K562 (cell line): ENCODE measurements around the gene CNOT10. TPM values are rescaled to one million over a fixed set of nuclear protein-coding genes. Genes with fewer than 3 reads are reported as not detected.
"Not testable (repeated sequence)": the region's sequence is repeated elsewhere in the genome, so short reads cannot be mapped to it uniquely, and the experiment has no call there.

Experiments used
- ATAC-seq: fragments of 200-7000 bp; cut with Tn5 transposase; 3 replicates; pipeline ENCODE4 v1.9.1; 2020; ENCODE audit warnings: moderate library complexity
- BruUV-seq: library from RNA; stranded (reverse); fragments of 400-500 nt; replicated peaks from 2 replicates; lab custom pipeline; 2021; lab: Mats Ljungman, UMichigan
- CTCF ChIA-PET: fragments of 300-600 bp; formaldehyde crosslinking; extraction: SDS; loops from one replicate; lab custom pipeline; 2021; ENCODE audit warnings: low intra/inter-chr PET ratio; lab: Yijun Ruan, JAX
- POLR2A ChIA-PET: fragments of 300-600, 350-650 bp; sonication (Branson Sonifier 250); formaldehyde crosslinking; extraction: SDS; loops from one replicate; lab custom pipeline; 2021; ENCODE audit warnings: antibody characterized with exemption, inconsistent platforms; lab: Yijun Ruan, JAX
- DNase-seq, 4 experiments: peaks; one replicate each; pipeline versions ENCODE4 v3.0.0 to v3.0.0-alpha.2; 2011 to 2018; ENCODE audit warnings: low spot score in 3 of 4, mixed read lengths in 3 of 4; ENCODE audit errors: extremely low read depth in 1 of 4
- FAIRE-seq: peaks from 2 replicates; lab custom pipeline; 2011; peaks lifted over from hg19 to GRCh38; lab: Jason Lieb, UNC
- H2AFZ ChIP-seq: 2 replicates; pipeline ENCODE4 v1.6.0; 2011; ENCODE audit warnings: low read depth, low read length, control low read depth, inconsistent platforms
- H3K27ac ChIP-seq: fragments of 200-600 bp; 3 replicates; pipeline ENCODE4 v1.8.0; 2011; ENCODE audit warnings: low read depth, mild to moderate bottlenecking, control low read depth, inconsistent platforms, low read length, moderate library complexity, mixed read lengths; ENCODE audit errors: extremely low read depth
- H3K27me3 ChIP-seq, 2 experiments: fragments of 300-600 bp in 1 of 2; 2 replicates in 1 of 2; 3 replicates in 1 of 2; pipeline versions ENCODE4 v1.6.0 to v1.8.0; 2011; ENCODE audit warnings: inconsistent platforms in 2 of 2, low read length in 2 of 2, mild to moderate bottlenecking in 1 of 2, mixed read lengths in 1 of 2, moderate library complexity in 1 of 2; ENCODE audit not compliant: control insufficient read depth in 2 of 2, insufficient read depth in 2 of 2
- H3K36me3 ChIP-seq: fragments of 300-600 bp; 3 replicates; pipeline ENCODE4 v1.8.0; 2011; ENCODE audit warnings: mild to moderate bottlenecking, low read length, inconsistent platforms; ENCODE audit not compliant: control insufficient read depth, insufficient read depth
- H3K4me1 ChIP-seq, 2 experiments: fragments of 200-600 bp in 1 of 2; replicated peaks in 1 of 2; 2 replicates in 1 of 2; 3 replicates in 1 of 2; pipeline versions ENCODE4 v1.5.1 to v1.8.0; 2011; ENCODE audit warnings: inconsistent platforms in 2 of 2, low read length in 2 of 2, mild to moderate bottlenecking in 1 of 2, mixed read lengths in 1 of 2, moderate library complexity in 1 of 2; ENCODE audit not compliant: control insufficient read depth in 2 of 2, insufficient read depth in 2 of 2
- H3K4me2 ChIP-seq: 2 replicates; pipeline ENCODE4 v1.6.1; 2011; ENCODE audit warnings: low read length, control low read depth, inconsistent platforms, mixed read lengths; ENCODE audit not compliant: insufficient read depth
- H3K4me3 ChIP-seq: fragments of 200-600 bp; sonication (generic), shearing (Covaris generic); 2 replicates; pipeline ENCODE4 v1.5.1; 2016; ENCODE audit warnings: control low read depth, inconsistent platforms
- H3K79me2 ChIP-seq: fragments of 200-600 bp; 3 replicates; pipeline ENCODE4 v1.8.0; 2011; ENCODE audit warnings: low read length, inconsistent platforms; ENCODE audit not compliant: control insufficient read depth, insufficient read depth
- H3K9ac ChIP-seq, 2 experiments: 2 replicates each; pipeline versions ENCODE4 v1.6.0 to v1.6.1; 2011; ENCODE audit warnings: low read depth in 2 of 2, low read length in 2 of 2, control low read depth in 1 of 2, inconsistent platforms in 1 of 2, mild to moderate bottlenecking in 1 of 2, mixed read lengths in 1 of 2; ENCODE audit not compliant: insufficient read depth in 1 of 2
- H3K9me1 ChIP-seq: one replicate; pipeline ENCODE4 v1.6.0; 2011; ENCODE audit warnings: inconsistent platforms, mild to moderate bottlenecking, low read length, moderate library complexity; ENCODE audit not compliant: control insufficient read depth, insufficient read depth
- H3K9me3 ChIP-seq: replicated peaks from 2 replicates; pipeline ENCODE4 v1.5.1; 2011; ENCODE audit warnings: low read depth, low read length, inconsistent platforms; ENCODE audit not compliant: control insufficient read depth, insufficient read depth
- H4K20me1 ChIP-seq: replicated peaks from 2 replicates; pipeline ENCODE4 v1.6.1; 2011; ENCODE audit warnings: low read length, inconsistent platforms, mixed read lengths; ENCODE audit not compliant: control insufficient read depth, insufficient read depth
- C11orf30 ChIP-seq: fragments of 450-650 bp; IDR thresholded peaks from 2 replicates; pipeline ENCODE4 v1.6.1; 2016; ENCODE audit warnings: low read depth, mild to moderate bottlenecking
- MAFF ChIP-seq: IDR thresholded peaks from 2 replicates; pipeline ENCODE4 v1.6.1; 2012; ENCODE audit warnings: low read length, improper control_type of control experiment
- ZNF121 ChIP-seq: sonication (generic); formaldehyde crosslinking; conservative IDR thresholded peaks from 2 replicates; pipeline ENCODE4 v1.8.0; 2022; ENCODE audit warnings: missing genetic modification reagents
- ZNF174 ChIP-seq: fragments of 250-450 bp; sonication (Bioruptor Pico); IDR thresholded peaks from 2 replicates; pipeline ENCODE4 v1.4.0; 2020; ENCODE audit warnings: mild to moderate bottlenecking
- ZNF316 ChIP-seq: fragments of 450-650 bp; IDR thresholded peaks from 2 replicates; pipeline ENCODE4 v1.6.1; 2016
- WGBS: fragments of 100-300 bp; shearing (Covaris generic); methylation state at CpG from one replicate; pipeline ENCODE4 v1.1.6; 2016; ENCODE audit warnings: low coverage, mixed read lengths; ENCODE audit not compliant: insufficient coverage; ENCODE audit errors: missing lambda C conversion rate; 5-methylcytosine and 5-hydroxymethylcytosine counted together
- in situ Hi-C: fragments of 300-500 bp; cut with MboI; formaldehyde crosslinking; loops from 4 replicates; pipeline ENCODE4 v1.15.0; 2018; ENCODE audit warnings: inconsistent platforms, mixed read lengths
- intact Hi-C: fragments of 100-400 bp; cut with micrococcal nuclease; formaldehyde crosslinking; loops from 2 replicates; pipeline ENCODE4 v1.14.2; 2022
- polyA plus RNA-seq, 8 experiments: library from polyadenylated mRNA; depleted of rRNA in 4 of 8; stranded (reverse) in 5 of 8; unstranded in 3 of 8; fragments of >200 nt; fragmentation: Nextera tagmentation in 2 of 8; fragmentation: Illumina TruSeq in 1 of 8; extraction: Ambion mirVana in 2 of 8; extraction: Trizol in 1 of 8; gene quantifications; 2 replicates each; pipeline versions ENCODE4 v1.2.1 to v1.2.3, GENCODE V29; 2011 to 2014; ENCODE audit warnings: inconsistent platforms in 1 of 8, missing spikeins in 1 of 8
- total RNA-seq, 7 experiments: library from RNA; depleted of rRNA in 6 of 7; stranded (reverse); fragments of >200 nt in 6 of 7; fragmentation: Illumina TruSeq in 2 of 7; extraction: Trizol in 2 of 7; gene quantifications; 2 replicates each; pipeline versions ENCODE4 v1.2.1 to v1.2.3, GENCODE V29; 2011 to 2021; ENCODE audit warnings: low replicate concordance in 1 of 7

Gene CNOT10
- total and polyA plus RNA-seq, 9 of the 15 experiments (the other 6 are each of a cell fraction or from before 2014, with no cell fraction given) = 35.7 to 114 (median 81.9) TPM

DNA sequence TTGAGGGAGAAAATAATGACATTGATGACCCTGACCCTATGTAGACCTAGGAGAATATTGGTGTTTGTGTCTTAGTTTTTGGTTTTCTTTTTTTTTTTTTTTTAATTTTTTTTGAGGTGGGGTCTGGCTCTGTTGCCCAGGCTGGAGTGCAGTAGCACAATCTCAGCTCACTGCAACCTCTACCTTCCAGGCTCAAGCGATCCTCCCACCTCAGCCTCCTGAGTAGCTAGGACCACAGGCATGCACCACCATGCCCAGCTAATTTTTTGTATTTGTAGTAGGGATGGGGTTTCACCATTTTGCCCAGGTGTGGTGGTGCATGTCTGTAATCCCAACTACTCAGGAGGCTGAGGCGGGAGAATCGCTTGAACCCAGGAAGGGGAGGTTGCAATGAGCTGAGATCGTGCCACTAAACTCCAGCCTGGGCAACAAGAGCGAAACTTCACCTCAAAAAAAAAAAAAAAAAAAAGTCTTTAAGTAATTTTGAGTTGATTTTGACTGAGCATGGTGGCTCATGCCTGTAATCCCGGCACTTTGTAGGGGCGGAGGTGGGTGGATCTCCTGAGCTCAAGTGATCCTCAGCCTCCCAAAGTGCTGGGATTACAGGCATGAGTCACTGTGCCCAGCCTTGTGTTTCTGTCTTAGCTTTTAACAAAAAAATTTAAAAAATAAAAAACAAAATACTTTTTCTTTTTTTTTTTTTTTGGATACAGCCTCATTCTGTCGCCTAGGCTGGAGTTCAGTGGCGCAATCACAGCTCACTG, 32.5 kb upstream of the CNOT10 start:
- H3K9ac ChIP-seq, ATAC-seq, H3K9me1 ChIP-seq, H4K20me1 ChIP-seq, POLR2A ChIA-PET, in situ Hi-C loops, intact Hi-C loops, H3K36me3 ChIP-seq, BruUV-seq, H3K4me1 ChIP-seq, H3K4me3 ChIP-seq, H3K9me3 ChIP-seq, H3K79me2 ChIP-seq, H3K27ac ChIP-seq, H3K4me2 ChIP-seq, DNase-seq, H2AFZ ChIP-seq, FAIRE-seq: not testable (repeated sequence)
- TF ChIP-seq ZNF121 = peak; percentile 79
- CTCF ChIA-PET = interaction anchor here (0.6 to 1.1 kb wide), 2 partner anchors 12 to 86 kb away, joined by 5 to 7 read pairs; no protein-coding TSS in a partner anchor
- H3K27me3 ChIP-seq = peaks cover 7 to 13% of the 10 kb centered on the region in 2 experiments
- 6% methylated on average over 9 of the region's 9 CpGs for WGBS

DNA sequence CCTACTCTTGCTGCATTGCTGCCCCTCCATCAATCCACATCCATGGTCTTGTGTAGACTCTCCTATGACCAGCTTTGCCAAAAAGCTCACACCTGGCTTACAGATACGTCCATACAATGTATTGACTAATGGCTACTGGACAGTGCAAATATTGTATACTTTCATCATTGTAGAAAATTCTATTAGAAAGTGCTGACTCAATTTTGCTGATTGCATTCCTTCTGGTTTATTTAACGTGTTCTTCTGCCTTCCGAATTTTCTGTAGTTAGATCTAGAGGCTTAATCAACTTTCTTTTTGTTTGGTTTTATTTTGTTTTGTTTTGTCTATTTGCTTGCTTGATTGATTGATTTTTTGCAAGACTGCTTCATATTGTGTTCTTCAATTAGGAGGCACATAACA, 29.8 kb upstream of the CNOT10 start:
- no peaks in the 10 kb centered on the region for H3K9me3 ChIP-seq
- no TSS peak for BruUV-seq
- POLR2A ChIA-PET = no interaction called here

More for the DNA sequence above, 29.8 kb upstream of the CNOT10 start:
- H3K4me1 ChIP-seq = no peaks in the 10 kb centered on the region; a peak in 1 of 5 replicates
- no peak overlapping the region for H3K4me2 ChIP-seq
- DNase-seq (no peak), FAIRE-seq (no peak), ATAC-seq (no peak)
- H3K4me3 ChIP-seq = no peak overlapping the region
- H3K9me1 ChIP-seq = no peaks in the 10 kb centered on the region
- in situ Hi-C loops (no loop called here), intact Hi-C loops (no loop called here)
- no peaks in the 10 kb centered on the region for H4K20me1 ChIP-seq
- WGBS = 1% methylated on average over 3 of the region's 3 CpGs
- CTCF ChIA-PET = no interaction called here
- H3K36me3 ChIP-seq = no peaks in the 10 kb centered on the region
- no peak overlapping the region for H3K27ac ChIP-seq
- H3K9ac ChIP-seq = no peak overlapping the region
- no peak for TF ChIP-seq ZNF174 (CRISPR knock-in tag)
- TF ChIP-seq MAFF = 0 out of 2 replicates have a peak, but pooled peaks have one; percentile 7
- TF ChIP-seq ZNF316 = peak; percentile 76
- peak; percentile 50; the same call in 1 of the 2 replicates for TF ChIP-seq C11orf30
- peaks cover 16 to 20% of the 10 kb centered on the region in 2 experiments; a peak in 4 of 5 replicates for H3K27me3 ChIP-seq
- H3K79me2 ChIP-seq = no peaks in the 10 kb centered on the region
- H2AFZ ChIP-seq = no peak overlapping the region
